Stimulated activated CD4-positive, alpha-beta T cell treated with anti-CD3 and anti-CD28 coated beads, Interleukin-4, amount 100 ng/mL, for 24 hours (primary cell): ENCODE measurements around the gene AQP1.

Source experiments
- DNase-seq: peaks from one replicate; pipeline ENCODE4 v3.0.0-alpha.2; 2020

AQP1 gene

GRCh38 chr7:30911561-30911969, at the start of gene AQP1:
Gene AQP1, plus strand, starts transcription at chr7:30911853. Its CDS starts 57 bp downstream, at chr7:30911910.
- no peak for DNase-seq

DNA sequence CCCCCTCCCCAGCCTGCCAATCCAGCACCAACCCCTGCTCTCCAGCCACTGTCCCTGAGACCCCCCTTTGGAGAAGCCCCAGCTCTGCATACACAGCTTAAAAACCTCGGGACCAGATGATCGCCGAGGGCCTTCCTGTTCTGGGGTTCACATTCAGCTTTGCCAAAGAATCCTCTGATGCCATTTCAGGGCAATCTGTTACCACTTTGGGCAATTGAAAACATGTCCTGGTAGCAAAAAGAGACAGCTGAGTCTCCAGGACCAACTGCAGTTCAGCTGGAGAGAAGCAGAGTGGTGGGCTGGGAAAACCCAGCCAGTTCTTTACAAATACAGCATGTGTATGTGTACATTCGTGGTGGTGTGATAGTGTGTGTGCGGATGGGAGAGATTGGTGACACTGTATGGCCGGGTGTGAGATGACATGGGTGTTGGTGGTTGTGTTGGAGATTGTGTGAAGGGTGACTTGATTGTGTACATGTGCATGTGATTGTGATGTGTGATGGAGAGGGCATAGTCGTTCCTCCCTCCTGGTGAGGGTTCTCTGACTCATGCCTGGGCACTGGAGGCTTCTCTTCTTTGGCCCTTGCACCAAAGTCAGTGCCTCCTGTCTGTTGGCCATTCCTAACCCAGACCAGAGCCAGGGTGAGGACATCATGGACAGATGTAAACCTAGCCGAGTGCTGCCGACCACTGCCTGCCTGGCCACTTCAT, 48.5 kb upstream of the AQP1 start:
- no peak for DNase-seq

- no peak for DNase-seq
Measured at GRCh38 chr7:30863706-30864035, 48.0 kb upstream of the AQP1 start.

DNA sequence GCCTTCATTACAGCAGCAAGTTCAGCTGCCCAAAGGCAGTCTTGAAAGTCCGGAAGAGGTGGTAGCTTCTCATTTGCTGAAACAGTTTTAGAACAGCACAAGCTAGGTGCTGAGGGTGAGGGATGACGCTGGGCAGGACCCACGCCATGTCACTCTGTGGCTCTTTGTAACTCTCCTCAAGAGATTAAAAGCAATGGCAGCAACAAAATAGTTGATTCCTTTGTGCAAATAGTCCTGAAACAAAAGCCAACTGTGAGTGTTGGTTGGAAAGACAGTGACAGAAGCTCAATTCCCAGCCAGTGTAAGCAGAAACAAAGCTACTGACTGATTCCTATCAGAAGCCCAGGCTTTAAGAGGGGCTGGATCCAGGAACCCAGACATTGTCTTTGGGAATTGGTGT, 47.6 kb upstream of the AQP1 start:
- no peak for DNase-seq

GRCh38 chr7:30865076-30865475, 46.6 kb upstream of the AQP1 start:
- no peak for DNase-seq

DNA sequence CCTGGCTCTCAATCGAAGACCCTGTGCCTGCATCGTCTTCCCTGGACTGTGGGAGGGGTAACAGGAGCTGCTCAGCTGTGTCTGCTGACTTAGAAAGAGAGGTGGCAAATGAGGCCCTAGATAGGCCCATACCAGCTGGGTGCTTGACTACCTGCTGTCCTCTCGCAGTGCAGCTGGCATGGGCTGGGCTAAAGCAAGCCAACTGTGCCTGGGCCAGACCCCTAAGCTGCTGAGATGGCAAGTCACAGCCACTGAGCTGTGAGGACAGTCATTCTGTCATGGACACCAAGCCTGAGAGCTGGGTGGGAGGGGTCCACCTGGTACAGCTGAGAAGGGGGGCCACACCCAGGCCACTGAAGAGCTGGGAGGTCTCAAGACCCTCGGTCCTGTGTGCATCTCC, 45.8 kb upstream of the AQP1 start:
- DNase-seq: no peak

DNA sequence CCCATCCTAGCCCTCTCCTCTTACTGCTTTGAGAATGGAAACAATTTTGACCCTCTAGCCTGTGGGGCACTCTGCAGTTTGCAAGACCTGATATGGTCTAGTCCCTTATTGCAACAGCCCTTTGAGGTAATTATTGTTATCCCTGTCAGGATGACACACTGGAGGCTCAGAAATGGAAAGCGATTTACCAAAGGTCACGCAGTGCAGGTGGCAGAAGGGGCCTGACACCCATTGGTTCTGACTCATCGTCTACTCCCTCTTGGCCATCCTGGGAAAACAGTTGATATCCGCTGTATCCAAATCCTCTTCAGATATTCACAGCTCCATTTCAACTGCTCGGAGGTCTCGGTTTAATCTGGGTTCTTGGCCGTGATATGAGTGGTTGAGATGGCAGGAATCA, 44.7 kb upstream of the AQP1 start:
- DNase-seq: no peak

DNA sequence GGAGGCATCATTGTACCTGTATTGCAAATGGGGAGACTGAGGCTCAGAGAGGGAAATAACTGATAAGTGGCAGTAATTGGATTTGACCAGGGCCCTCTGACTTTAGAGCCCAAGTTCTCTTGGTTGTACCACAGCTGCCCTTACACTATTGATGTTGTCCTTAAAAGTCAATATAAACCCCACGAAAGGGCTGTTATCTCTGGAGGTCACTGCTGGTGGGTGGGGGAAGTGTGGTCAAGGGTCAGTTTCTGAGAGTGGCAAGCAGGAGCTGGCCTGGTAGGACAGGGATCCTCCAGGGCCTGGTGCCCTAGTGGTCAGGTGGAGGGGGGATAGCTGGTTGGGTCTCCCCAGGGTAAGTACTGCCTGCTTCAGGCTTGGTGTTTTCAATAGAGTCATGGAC, 44.2 kb upstream of the AQP1 start:
- DNase-seq: no peak

DNA sequence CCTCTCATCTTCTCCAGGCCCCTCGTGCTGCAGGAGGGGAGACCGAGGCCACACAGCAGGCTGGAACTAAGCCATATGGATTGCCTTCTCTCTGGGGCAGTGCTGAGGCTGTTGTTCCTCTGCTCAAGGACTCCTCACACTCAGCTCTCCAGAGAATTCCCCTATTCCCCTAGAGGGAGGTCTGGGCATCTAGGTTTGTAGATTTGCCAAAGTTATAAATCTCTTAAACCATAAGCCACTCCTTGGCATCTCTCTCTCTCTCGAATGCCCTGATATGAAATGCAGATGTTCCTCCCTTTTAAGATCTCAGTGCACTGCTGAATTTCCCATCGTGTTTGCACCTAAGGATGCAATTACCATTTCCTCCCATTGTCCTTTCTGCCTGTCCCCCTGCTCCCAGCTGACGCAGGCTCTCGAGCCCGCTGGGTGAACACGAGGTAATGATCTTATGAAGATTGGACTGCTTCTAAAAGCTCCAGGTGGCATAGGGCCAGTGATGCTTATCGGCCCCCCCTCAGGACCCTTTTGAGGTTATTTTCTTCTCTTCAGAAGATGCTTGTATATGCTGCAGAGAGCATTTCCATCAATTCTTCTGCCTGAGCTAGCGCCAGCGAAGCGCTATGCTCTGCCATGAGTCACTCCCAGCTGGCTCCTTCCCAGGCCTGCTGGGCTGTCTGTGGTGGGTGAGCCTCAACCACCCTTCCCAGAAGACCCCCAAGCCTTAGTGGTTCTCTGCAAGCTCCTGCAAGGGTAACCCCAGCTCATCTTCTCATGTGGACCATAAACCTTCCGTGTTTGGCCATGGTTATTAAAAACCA, 41.6 kb upstream of the AQP1 start:
- no peak for DNase-seq

DNA sequence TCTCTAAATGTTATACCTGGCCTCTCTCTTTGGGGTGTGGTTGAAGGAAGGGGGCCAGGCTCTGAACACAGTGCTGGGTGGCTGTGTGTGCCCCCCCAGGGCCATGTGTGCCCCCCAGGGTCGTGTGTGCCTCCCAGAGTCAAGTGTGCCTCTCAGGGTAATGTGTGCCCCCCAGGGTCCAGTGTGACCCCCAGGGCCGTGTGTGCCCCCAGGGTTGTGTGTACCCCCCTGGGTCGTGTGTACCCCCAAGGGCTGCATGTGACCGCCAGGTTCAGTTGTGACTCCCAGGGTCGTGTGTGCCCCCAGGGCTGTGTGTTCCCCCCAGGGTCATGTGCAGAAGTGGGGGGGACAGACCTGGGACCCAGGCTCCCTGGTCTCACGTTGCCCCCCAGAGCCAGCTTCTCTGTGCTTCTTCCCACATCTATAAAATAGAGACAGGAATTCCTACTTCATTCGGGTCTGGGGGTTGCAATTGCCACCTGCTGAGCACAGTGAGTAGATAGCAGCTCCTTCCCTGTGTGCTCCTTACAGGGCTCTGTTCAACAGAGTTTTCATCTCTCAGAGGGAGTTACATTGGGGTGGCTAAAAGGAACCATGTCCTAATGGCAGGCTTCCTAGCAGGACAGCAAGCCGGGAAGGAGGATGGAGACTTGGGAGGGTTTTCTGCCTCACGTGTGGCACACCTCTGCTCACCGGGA, 40.7 kb upstream of the AQP1 start:
- no peak for DNase-seq

DNA sequence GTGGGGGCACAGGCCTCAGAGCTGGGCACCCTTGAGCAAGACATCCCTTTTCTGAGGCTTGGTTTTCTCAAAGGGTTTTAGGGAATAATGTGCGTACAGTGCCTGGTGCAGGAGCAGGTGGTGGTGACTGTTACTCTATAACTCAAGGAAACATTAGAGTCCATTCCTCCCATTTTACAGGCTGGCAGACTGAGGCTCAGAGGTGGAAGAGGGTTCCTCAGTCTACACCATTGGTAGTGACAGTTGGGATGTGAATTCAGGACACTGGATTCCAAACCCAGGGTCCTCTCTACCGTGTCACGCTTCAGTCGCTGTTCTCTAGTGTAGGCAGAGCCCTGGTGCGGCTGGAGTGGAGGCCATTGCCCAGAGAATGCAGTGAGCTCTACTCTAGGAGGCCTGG, 40.0 kb upstream of the AQP1 start:
- no peak for DNase-seq

GRCh38 chr7:30873207-30873606, 38.4 kb upstream of the AQP1 start:
- no peak for DNase-seq

- no peak for DNase-seq
Measured at GRCh38 chr7:30873656-30874055, 38.0 kb upstream of the AQP1 start.

- DNase-seq: no peak
Measured at GRCh38 chr7:30874656-30875302, 36.9 kb upstream of the AQP1 start.

DNA sequence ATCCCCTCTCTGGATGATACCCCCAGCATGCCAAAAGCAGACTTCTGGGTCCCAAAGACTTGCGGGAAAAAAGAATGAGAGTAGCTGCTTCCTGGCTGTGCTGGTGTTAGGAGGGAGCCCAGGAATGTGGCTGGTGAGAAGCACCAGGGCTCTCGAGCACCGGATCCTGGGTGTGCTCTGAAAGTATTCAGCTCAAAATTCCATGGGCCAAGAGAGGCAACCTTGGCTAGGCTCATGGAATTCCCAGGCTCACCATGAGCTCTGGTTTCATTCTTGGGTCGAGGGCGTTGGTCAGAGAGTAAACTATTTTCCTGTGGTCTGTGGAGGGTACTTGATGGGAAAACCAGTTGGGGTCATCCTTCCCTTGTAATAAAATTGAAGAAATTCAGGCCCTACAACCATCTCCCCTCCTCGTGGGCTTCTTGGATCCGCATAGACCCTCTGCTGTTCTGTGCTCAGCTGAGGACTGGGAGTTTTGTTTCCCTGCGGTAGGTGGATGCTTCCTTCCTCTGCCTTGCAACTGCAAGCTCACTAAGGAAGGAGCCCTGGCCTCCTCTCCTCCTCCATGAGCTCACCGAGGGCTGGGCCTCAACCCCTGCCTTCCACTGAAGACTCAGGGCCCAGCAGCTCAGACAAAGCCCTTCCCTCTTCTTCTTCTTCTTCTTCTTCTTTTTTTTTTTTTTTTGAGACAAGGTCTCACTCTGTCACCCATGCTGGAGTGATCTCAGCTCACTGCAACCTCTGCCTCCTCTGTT, 34.5 kb upstream of the AQP1 start:
- DNase-seq: no peak

DNA sequence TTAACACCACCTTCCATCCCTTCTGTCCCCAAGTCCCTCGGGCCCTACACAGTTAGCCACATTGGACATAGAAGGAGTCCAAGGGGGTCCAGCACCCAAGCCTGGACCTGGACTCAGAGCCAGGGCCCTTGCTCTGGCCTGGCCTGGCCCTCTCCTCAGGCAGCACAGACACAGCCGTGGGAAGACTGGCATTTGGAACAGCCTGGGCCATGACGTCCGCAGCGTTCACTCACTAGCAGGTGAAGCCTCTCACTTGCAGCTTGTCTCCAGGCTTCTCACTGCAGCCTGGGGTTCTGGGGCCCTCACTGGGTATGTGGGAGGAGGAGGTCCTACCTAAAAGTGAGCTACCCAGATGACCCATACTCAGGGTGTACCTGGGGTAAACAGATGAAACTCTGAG, 33.7 kb upstream of the AQP1 start:
- DNase-seq: no peak

GRCh38 chr7:30879139-30880124, 32.2 kb upstream of the AQP1 start:
- no peak for DNase-seq

- DNase-seq: no peak
Measured at GRCh38 chr7:30880125-30880720, 31.4 kb upstream of the AQP1 start.

DNA sequence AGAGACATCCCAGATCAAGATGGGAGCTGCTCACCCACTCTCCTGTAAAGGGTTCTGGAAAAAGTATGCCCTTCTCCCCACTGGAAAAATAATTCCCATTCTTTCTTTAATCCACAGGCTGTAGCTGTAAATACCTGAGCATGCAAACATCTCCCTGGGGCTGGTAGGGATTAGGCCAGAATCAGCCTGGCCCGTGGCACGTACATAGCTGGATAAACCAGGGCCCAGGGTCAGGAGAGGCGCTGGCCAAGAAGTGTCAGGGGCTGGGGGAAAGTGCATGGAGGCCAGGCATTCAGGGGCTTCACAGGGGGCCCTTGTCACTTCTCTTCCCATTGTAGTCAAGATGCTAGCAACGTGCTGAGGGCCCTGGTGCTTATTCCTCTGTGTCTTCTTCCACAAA, 30.7 kb upstream of the AQP1 start:
- DNase-seq: no peak

DNA sequence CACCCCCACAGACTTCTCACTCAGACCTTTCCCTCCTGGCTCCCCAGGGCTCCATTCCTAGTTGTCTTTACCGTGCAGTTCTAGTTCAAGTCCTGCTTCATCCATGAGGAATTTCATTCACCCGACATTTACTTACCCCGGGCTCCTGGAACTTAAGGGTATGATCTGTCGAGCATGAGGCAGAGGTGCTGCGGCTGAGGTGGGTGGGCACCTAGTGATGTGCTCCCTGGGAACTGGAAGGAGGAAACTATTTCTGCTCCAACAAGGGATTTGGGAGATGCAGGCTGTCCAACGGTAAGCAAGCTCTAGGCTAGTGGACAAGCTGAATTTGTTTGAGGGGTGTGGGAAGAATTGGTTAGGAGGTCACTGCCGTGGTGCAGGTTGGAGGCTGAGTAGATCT, 30.2 kb upstream of the AQP1 start:
- no peak for DNase-seq

GRCh38 chr7:30884881-30885280, 26.8 kb upstream of the AQP1 start:
- no peak for DNase-seq
